ENCODE measurements around the gene SYNJ1. TPM values are rescaled to one million over a fixed set of nuclear protein-coding genes. Genes with fewer than 3 reads are reported as not detected.

The SYNJ1 gene
- total and polyA plus RNA-seq, 9 of the 15 experiments (the other 6 are each of a cell fraction or from before 2014, with no cell fraction given), result 2.4 to 10.6 (median 5.6) TPM

- Histone ChIP-seq H3K4me2 (ENCODE audit: insufficient read depth, low read length) (no peak overlapping the region), H3K9ac (ENCODE audit: insufficient read depth in 1 of 2, low read depth in 2 of 2, low read length in 2 of 2) (no peak overlapping the region), H3K9me3 (replicated peaks; ENCODE audit: control insufficient read depth, insufficient read depth, low read depth, low read length) (no peaks in the 10 kb centered on the region), H4K20me1 (replicated peaks; ENCODE audit: control insufficient read depth, insufficient read depth, low read length) (no peaks in the 10 kb centered on the region), H3K36me3 (ENCODE audit: control insufficient read depth, insufficient read depth, low read length) (no peaks in the 10 kb centered on the region), H3K9me1 (ENCODE audit: control insufficient read depth, insufficient read depth, low read length) (no peaks in the 10 kb centered on the region), H3K79me2 (ENCODE audit: control insufficient read depth, insufficient read depth, low read length) (0 out of 3 replicates have a peak, but pooled peaks cover 2% of the 10 kb centered on the region), H3K4me1 (replicated peaks in 1 of 2; ENCODE audit: control insufficient read depth in 2 of 2, insufficient read depth in 2 of 2, low read length in 2 of 2) (no peaks in the 10 kb centered on the region), H3K27ac (ENCODE audit: extremely low read depth, low read depth, low read length) (peak overlapping the region; percentile 1; the same call in 1 of the 3 replicates), H3K4me3 (no peak overlapping the region), H2AFZ (ENCODE audit: low read depth, low read length) (no peak overlapping the region), H3K27me3 (ENCODE audit: control insufficient read depth in 2 of 2, insufficient read depth in 2 of 2, low read length in 2 of 2) (no peaks in the 10 kb centered on the region)
- DNase-seq (ENCODE audit: extremely low read depth in 1 of 4, low spot score in 3 of 4), result peak in 1 of 4 experiments; percentile 28
- in situ Hi-C loops (cut with MboI) (no loop called here), intact Hi-C loops (cut with micrococcal nuclease) (no loop called here)
- ATAC-seq, result peak; percentile 74
- ChIA-PET POLR2A (interaction anchor here (0.7 kb wide), 2 partner anchors 13 to 17 kb away, joined by 3 read pairs; no protein-coding TSS in a partner anchor), CTCF (ENCODE audit: low intra/inter-chr PET ratio) (no interaction called here)
- WGBS (ENCODE audit: insufficient coverage, low coverage, missing lambda C conversion rate), result 43% methylated on average over 4 of the region's 4 CpGs
- BruUV-seq (replicated peaks), result no TSS peak
- FAIRE-seq, result no peak
- TF ChIP-seq MIER1 (IDR thresholded peaks at IDR 0.05; ENCODE audit: low read depth) (no peak), MEF2A (IDR thresholded peaks at IDR 0.05; ENCODE audit: control insufficient read depth, low read depth, low read length) (no peak), DNMT1 (IDR thresholded peaks at IDR 0.05) (no peak), TAF1 (IDR thresholded peaks at IDR 0.05; ENCODE audit: control insufficient read depth, extremely low read depth, insufficient read depth, low read length, severe bottlenecking) (no peak), ZNF347 (CRISPR knock-in tag; IDR thresholded peaks at IDR 0.05; ENCODE audit: low read depth) (no peak), IFI16 (CRISPR knock-in tag; IDR thresholded peaks at IDR 0.05) (no peak), GABPB1 (CRISPR knock-in tag; IDR thresholded peaks at IDR 0.05) (no peak), RBM22 (IDR thresholded peaks at IDR 0.05; ENCODE audit: low read depth, low read length, poor library complexity, severe bottlenecking) (no peak), ATF3 (IDR thresholded peaks at IDR 0.05) (0 out of 2 replicates have a peak, but pooled peaks have one; percentile 19), ATF3 (CRISPR knock-in tag; conservative IDR thresholded peaks at IDR 0.05) (no peak), PKNOX1 (IDR thresholded peaks at IDR 0.05) (peak; percentile 50), THAP12 (CRISPR knock-in tag; IDR thresholded peaks at IDR 0.05) (no peak), ZC3H11A (IDR thresholded peaks at IDR 0.05; ENCODE audit: low read depth, low read length) (0 out of 2 replicates have a peak, but pooled peaks have one; percentile 33), TFE3 (CRISPR knock-in tag; IDR thresholded peaks at IDR 0.05) (no peak), USF1 (CRISPR knock-in tag; IDR thresholded peaks at IDR 0.05) (no peak)
Measured at GRCh38 chr21:32710069-32710784, 17.6 kb downstream of the SYNJ1 start.

All from K562 (cell line).